ENCODE measurements around the gene CDH23.

- TF ChIP-seq RARB (CRISPR knock-in tag; IDR thresholded peaks at IDR 0.05), result no peak
- no peak for TF ChIP-seq OSR1 (CRISPR knock-in tag; IDR thresholded peaks at IDR 0.05)
- TF ChIP-seq ARNTL (CRISPR knock-in tag; IDR thresholded peaks at IDR 0.05; ENCODE audit: borderline replicate concordance, low read depth), result no peak
- no peak for TF ChIP-seq SNAI2 (CRISPR knock-in tag; IDR thresholded peaks at IDR 0.05)
- no peak for TF ChIP-seq ZNF8 (CRISPR knock-in tag; IDR thresholded peaks at IDR 0.05)
- no peak for TF ChIP-seq ZNF565 (CRISPR knock-in tag; conservative IDR thresholded peaks at IDR 0.05; ENCODE audit: low read depth)
- TF ChIP-seq TSHZ2 (CRISPR knock-in tag; IDR thresholded peaks at IDR 0.05), result no peak
Measured at GRCh38 chr10:71766717-71767419, 370.1 kb downstream of the CDH23 start.
